T47D (cell line): ENCODE results near the gene CCR6.

Source experiments
- DNase-seq, 2 experiments: peaks; one replicate each; pipeline versions ENCODE4 v3.0.0 to v3.0.0-alpha.2; 2011 to 2012; ENCODE audit warnings: low read depth in 1 of 2, low spot score in 1 of 2
- JUND ChIP-seq: IDR thresholded peaks from 2 replicates; pipeline ENCODE4 v1.6.1; 2012; ENCODE audit warnings: low read depth
- in situ Hi-C: cut with HindIII; loops from 2 replicates; pipeline ENCODE4 v1.10.0; 2016; ENCODE audit warnings: low sequenced_read_pairs, low pct_unique_long_range_greater_than_20kb

CCR6 gene

GRCh38 chr6:167142433-167142761 lies 19.5 kb downstream of the CCR6 start:
- in situ Hi-C loops = no loop called here

GRCh38 chr6:167143041-167143440 lies 20.1 kb downstream of the CCR6 start:
- no peak for DNase-seq
- TF ChIP-seq JUND = no peak
- in situ Hi-C loops = no loop called here

More at GRCh38 chr6:167142433-167142761, 19.5 kb downstream of the CCR6 start:
- DNase-seq = no peak
- TF ChIP-seq JUND = no peak

GRCh38 chr6:167145461-167145860 lies 22.6 kb downstream of the CCR6 start:
- no peak for DNase-seq
- in situ Hi-C loops = no loop called here
- TF ChIP-seq JUND = no peak

GRCh38 chr6:167146135-167146534 lies 23.2 kb downstream of the CCR6 start:
- DNase-seq = no peak
- in situ Hi-C loops = no loop called here
- no peak for TF ChIP-seq JUND

GRCh38 chr6:167146977-167147376 lies 24.1 kb downstream of the CCR6 start:
- no peak for DNase-seq
- in situ Hi-C loops = no loop called here
- no peak for TF ChIP-seq JUND

- TF ChIP-seq JUND = no peak
- DNase-seq = no peak
- in situ Hi-C loops = no loop called here
Observed at GRCh38 chr6:167148021-167148420, 25.1 kb downstream of the CCR6 start.

GRCh38 chr6:167148997-167149396 lies 26.1 kb downstream of the CCR6 start:
- TF ChIP-seq JUND = no peak
- no peak for DNase-seq
- in situ Hi-C loops = no loop called here

GRCh38 chr6:167150941-167151549 lies 28.1 kb downstream of the CCR6 start:
- in situ Hi-C loops = no loop called here
- no peak for DNase-seq
- no peak for TF ChIP-seq JUND

- no peak for TF ChIP-seq JUND
- in situ Hi-C loops = no loop called here
- DNase-seq = no peak
Observed at GRCh38 chr6:167151648-167152047, 28.8 kb downstream of the CCR6 start.

- DNase-seq = no peak
- no peak for TF ChIP-seq JUND
- in situ Hi-C loops = no loop called here
Observed at GRCh38 chr6:167152862-167153261, 30.0 kb downstream of the CCR6 start.

- no peak for DNase-seq
- in situ Hi-C loops = no loop called here
- TF ChIP-seq JUND = no peak
Observed at GRCh38 chr6:167153521-167153959, 30.6 kb downstream of the CCR6 start.

- DNase-seq = no peak
- in situ Hi-C loops = no loop called here
- no peak for TF ChIP-seq JUND
Observed at GRCh38 chr6:167154291-167154690, 31.4 kb downstream of the CCR6 start.

GRCh38 chr6:167154895-167155294 lies 32.0 kb downstream of the CCR6 start:
- no peak for DNase-seq
- no peak for TF ChIP-seq JUND
- in situ Hi-C loops = no loop called here

GRCh38 chr6:167157414-167157813 lies 34.5 kb downstream of the CCR6 start:
- DNase-seq = no peak
- TF ChIP-seq JUND = no peak
- in situ Hi-C loops = no loop called here
